ENCODE measurements around the gene PLXNA2. TPM values are rescaled to one million over a fixed set of nuclear protein-coding genes. Genes with fewer than 3 reads are reported as not detected.

The PLXNA2 gene
- total and polyA plus RNA-seq, 2 of the 13 experiments (the other 11 are each of a cell fraction or from before 2014, with no cell fraction given), result 1.1 to 2.1 TPM

- TF ChIP-seq ZNF678 (CRISPR knock-in tag; IDR thresholded peaks at IDR 0.05) (no peak), LBX2 (CRISPR knock-in tag; IDR thresholded peaks at IDR 0.05; ENCODE audit: borderline replicate concordance) (no peak), MXD1 (CRISPR knock-in tag; IDR thresholded peaks at IDR 0.05) (no peak), ZNF512 (CRISPR knock-in tag; IDR thresholded peaks at IDR 0.05) (no peak), POLR2G (IDR thresholded peaks at IDR 0.05; ENCODE audit: low read depth, low read length) (no peak), AFF4 (CRISPR knock-in tag; IDR thresholded peaks at IDR 0.05) (no peak), ZMYM3 (CRISPR knock-in tag; IDR thresholded peaks at IDR 0.05) (0 out of 2 replicates have a peak, but pooled peaks have one; percentile 17), GRHL1 (CRISPR knock-in tag; conservative IDR thresholded peaks at IDR 0.05) (no peak), ZXDC (CRISPR knock-in tag; IDR thresholded peaks at IDR 0.05) (no peak), SMYD3 (CRISPR knock-in tag; IDR thresholded peaks at IDR 0.05) (no peak), IRF1 (CRISPR knock-in tag; IDR thresholded peaks at IDR 0.05; ENCODE audit: low read depth) (no peak), ZNF784 (CRISPR knock-in tag; IDR thresholded peaks at IDR 0.05; ENCODE audit: borderline replicate concordance) (no peak), HCFC1 (IDR thresholded peaks at IDR 0.05; ENCODE audit: low read depth, low read length) (no peak), SMARCC2 (IDR thresholded peaks at IDR 0.05) (no peak), HDAC1 (CRISPR knock-in tag; IDR thresholded peaks at IDR 0.05) (peak; percentile 25; the same call in 1 of the 2 replicates)
Observed at GRCh38 chr1:208235982-208236761, 8.0 kb downstream of the PLXNA2 start (continued).

Data from HepG2 (cell line).